ENCODE data around the gene INF2.

INF2 gene

GRCh38 chr14:104734051-104734587 is 44.7 kb downstream of the INF2 start:
- no peaks in the 10 kb centered on the region for H3K4me1 Mint-ChIP-seq
- H3K27me3 Mint-ChIP-seq: no peaks in the 10 kb centered on the region
- DNase-seq (no peak), ATAC-seq (no peak)
- no peaks in the 10 kb centered on the region for H3K9me3 Mint-ChIP-seq
- H3K27ac Mint-ChIP-seq: peak overlapping the region in 1 of 2 donors; percentile 16
- no peak overlapping the region for H3K4me3 Mint-ChIP-seq

DNA sequence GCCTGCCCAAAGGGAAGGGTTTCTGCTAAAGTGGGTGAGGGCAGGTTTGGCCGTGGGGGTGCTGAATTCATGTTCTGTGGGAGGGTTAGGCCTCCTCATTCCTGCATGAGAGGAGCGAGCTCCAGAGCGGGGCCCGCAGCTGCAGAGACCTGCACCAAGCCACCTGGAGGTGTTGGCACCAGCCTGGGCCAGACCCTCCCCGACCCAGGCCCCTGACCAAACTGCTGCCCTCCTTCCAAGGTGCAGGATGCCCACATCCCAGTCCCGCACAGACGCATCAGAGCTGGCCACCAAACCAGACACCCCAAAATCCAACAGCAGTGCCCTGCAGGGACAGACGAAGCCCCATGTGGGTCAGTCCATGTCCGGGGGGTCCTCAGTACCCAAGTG is 45.2 kb downstream of the INF2 start:
- H3K9me3 Mint-ChIP-seq: no peaks in the 10 kb centered on the region
- no peak overlapping the region for H3K27ac Mint-ChIP-seq
- no peak for DNase-seq
- no peak for ATAC-seq
- no peak overlapping the region for H3K4me3 Mint-ChIP-seq
- H3K4me1 Mint-ChIP-seq: no peaks in the 10 kb centered on the region
- no peaks in the 10 kb centered on the region for H3K27me3 Mint-ChIP-seq

DNA sequence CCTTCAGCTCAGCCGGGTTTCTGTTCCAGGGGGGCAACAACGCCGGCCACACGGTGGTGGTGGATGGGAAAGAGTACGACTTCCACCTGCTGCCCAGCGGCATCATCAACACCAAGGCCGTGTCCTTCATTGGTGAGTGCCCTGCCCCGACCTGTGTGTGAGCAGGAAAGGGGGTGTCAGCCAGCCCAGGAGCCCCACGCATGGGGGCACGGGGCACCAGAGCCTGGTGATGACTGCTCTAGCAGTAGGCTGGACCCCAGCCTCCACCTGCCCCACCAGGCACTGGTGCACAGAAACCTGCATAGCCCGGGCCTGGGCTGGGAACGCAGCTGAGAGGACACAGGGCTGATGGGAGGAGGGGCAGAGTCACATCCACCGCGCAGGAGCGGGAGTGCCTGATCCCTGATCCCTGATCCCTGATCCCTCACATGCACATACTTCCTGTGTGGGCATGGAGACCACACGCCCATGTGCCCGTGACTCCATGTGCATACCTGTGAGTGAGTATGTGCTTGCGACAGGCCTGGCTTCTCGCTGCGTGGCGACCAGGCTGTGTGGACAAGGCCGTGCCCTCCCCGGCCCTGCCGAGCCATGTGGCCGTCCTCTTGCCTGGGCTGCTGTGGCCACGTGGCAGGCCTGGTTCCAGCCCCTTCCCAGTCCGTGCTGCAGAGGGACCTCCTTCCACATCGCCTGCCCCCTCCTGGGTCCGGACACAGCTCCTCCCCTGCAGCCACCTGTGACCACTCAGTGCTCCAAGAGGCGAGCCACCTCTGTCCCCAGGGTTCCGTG is 45.8 kb downstream of the INF2 start:
- Mint-ChIP-seq H3K27me3 (no peaks in the 10 kb centered on the region), H3K4me3 (no peak overlapping the region), H3K9me3 (no peaks in the 10 kb centered on the region), H3K27ac (no peak overlapping the region), H3K4me1 (no peaks in the 10 kb centered on the region)
- no peak for ATAC-seq
- no peak for DNase-seq

DNA sequence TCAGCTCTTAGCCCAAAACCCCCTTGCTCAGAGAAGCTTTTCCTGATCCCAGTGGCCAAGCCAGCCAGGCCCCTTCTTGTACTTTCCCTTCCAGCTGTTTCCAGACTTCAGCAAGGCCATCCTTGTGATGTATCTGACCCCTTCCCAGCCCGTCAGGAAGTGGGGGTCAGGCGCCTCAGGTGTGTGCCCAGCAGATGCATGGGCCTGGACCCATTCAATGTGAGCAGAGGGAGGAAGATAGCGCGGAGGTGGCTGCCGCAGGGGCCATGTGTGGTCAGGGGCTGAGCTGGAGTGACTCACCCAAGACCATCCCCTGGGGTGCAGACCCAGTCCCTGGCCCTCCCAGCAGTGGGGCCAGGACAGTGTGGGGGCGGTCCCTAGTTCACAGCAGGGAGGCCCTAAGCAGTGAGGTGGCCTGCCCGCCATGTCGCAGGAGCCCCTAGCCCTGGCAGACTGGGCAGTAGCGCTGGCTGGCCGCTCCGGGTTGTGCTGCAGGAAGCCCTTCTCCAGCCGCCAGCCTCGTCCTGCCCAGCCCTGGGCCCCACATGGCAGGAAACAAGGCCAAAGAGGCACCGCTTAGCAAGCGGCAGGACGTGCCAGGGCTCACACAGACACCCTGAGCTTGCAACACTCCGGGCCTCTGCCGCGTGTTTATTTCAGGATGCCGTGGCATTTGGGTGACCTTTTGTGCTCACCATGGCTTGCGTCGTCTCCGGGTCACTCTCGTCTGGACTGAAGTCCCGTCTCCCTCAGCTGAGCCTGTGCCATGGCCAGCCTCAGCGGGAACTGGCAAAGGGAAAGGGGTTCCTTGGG is 46.6 kb downstream of the INF2 start:
- no peaks in the 10 kb centered on the region for H3K4me1 Mint-ChIP-seq

GRCh38 chr14:104738375-104739019 is 49.1 kb downstream of the INF2 start:
- ATAC-seq (no peak), DNase-seq (no peak)
- H3K4me3 Mint-ChIP-seq: no peak overlapping the region
- no peak overlapping the region for H3K27ac Mint-ChIP-seq
- no peaks in the 10 kb centered on the region for H3K4me1 Mint-ChIP-seq
- no peaks in the 10 kb centered on the region for H3K9me3 Mint-ChIP-seq
- H3K27me3 Mint-ChIP-seq: no peaks in the 10 kb centered on the region

More for the DNA sequence above, 46.6 kb downstream of the INF2 start:
- no peak for DNase-seq
- no peak overlapping the region for H3K27ac Mint-ChIP-seq
- H3K27me3 Mint-ChIP-seq: no peaks in the 10 kb centered on the region
- no peaks in the 10 kb centered on the region for H3K9me3 Mint-ChIP-seq
- ATAC-seq: no peak
- H3K4me3 Mint-ChIP-seq: no peak overlapping the region

DNA sequence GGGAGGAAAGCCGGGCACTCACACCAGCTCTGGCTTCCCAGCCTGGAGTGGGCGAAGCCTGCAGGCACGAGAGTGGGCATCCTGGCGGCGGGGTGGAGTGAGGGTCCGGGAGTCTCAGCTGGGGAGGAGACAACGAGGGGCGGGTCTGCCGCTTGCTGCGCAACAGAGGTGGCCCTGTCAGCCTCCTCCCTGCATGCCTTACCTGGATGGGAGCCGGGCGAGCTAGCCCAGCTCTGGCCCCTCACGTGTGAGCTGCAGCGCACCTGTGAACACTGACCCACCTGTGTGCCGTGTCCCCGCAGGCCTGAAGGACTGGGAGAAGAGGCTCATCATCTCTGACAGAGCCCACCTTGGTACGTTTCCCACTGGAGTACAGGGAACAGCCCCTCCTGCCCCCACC is 49.6 kb downstream of the INF2 start:
- Mint-ChIP-seq H3K4me1 (no peaks in the 10 kb centered on the region), H3K4me3 (no peak overlapping the region), H3K27ac (no peak overlapping the region), H3K27me3 (no peaks in the 10 kb centered on the region), H3K9me3 (no peaks in the 10 kb centered on the region)
- DNase-seq (no peak), ATAC-seq (no peak)

GRCh38 chr14:104739546-104740516 is 50.4 kb downstream of the INF2 start:
- Mint-ChIP-seq H3K4me3 (no peak overlapping the region), H3K27ac (no peak overlapping the region), H3K4me1 (no peaks in the 10 kb centered on the region), H3K27me3 (no peaks in the 10 kb centered on the region), H3K9me3 (no peaks in the 10 kb centered on the region)
- DNase-seq (no peak), ATAC-seq (no peak)

DNA sequence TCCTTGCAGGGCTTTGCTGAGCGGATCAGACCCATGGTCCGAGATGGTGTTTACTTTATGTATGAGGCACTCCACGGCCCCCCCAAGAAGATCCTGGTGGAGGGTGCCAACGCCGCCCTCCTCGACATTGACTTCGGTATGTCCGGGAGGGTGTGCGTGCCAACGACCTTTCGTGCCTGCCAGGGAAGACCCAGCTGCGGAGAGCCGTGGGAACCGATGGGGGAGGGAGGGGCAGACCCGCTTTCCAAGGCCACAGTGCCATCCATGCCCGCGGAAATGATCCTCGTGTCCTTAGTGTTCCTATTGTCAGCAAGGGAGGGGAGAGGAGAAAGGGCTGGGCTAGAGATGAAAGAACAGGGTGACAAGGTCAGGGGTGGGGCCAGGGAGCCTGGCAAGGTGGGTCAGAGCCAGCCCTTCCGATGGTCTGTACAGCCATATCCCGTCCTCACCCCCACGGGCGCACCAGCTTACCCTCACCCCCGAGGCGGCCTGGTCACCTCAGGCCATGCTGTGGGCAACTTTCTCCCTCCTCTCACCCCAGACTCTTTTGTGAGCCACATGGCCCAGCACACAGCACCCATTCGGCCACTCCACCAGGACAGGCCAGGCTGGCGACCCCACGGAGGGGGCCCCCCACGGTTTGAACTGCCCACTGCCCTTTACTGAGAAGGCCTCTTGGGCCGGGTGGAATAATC is 51.8 kb downstream of the INF2 start:
- Mint-ChIP-seq H3K27ac (peak overlapping the region in 1 of 2 donors; percentile 5), H3K27me3 (no peaks in the 10 kb centered on the region), H3K9me3 (no peaks in the 10 kb centered on the region), H3K4me1 (peaks cover 8% of the 10 kb centered on the region), H3K4me3 (no peak overlapping the region)
- DNase-seq (no peak), ATAC-seq (no peak)

- H3K27me3 Mint-ChIP-seq: no peaks in the 10 kb centered on the region
- peak; percentile 7 for ATAC-seq
- no peak overlapping the region for H3K4me3 Mint-ChIP-seq
- DNase-seq: no peak
- H3K4me1 Mint-ChIP-seq: peaks cover 12% of the 10 kb centered on the region
- no peaks in the 10 kb centered on the region for H3K9me3 Mint-ChIP-seq
- H3K27ac Mint-ChIP-seq: no peak overlapping the region
Measured at GRCh38 chr14:104741803-104742251, 52.4 kb downstream of the INF2 start.

DNA sequence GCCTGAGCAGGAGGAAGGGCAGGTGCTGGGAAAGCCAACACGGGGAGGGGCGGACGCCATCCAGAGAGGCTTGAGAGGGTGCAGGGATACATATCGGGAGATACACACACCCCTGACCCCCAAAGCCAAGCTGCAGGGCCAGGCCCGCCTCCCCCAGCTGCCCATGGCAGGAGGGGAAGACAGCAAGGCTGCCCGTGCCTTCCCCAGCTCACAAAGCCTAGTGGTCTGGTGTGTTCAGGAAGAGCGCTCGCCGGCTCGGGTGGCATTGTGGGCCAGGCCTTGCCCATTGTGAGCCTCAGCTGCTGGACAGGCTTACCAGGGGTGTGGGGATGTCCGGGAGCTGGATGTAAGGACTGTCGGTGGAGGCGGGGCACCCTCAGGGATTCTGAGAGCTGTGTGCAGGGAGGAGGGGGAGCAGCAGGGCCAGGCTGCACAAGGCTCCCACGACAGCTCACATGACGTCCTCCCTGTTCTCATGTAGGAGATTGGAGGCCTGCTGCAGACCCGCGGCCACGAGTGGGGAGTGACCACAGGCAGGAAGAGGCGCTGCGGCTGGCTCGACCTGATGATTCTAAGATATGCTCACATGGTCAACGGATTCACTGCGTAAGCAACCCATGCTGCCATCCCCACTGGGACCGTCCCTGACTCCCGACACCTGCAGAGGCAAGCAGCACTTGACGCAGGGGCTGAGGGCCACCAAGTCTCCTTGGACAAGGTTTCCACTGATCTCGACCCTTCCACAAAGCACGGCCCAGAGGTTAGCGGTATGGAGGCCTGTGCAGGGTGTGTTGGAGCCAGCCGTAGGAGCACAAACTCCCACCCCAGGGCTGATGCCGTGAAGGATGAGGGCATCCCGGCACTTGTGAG is 53.4 kb downstream of the INF2 start:
- H3K27ac Mint-ChIP-seq: no peak overlapping the region
- ATAC-seq: no peak
- peaks cover 12% of the 10 kb centered on the region for H3K4me1 Mint-ChIP-seq
- H3K27me3 Mint-ChIP-seq: no peaks in the 10 kb centered on the region
- H3K4me3 Mint-ChIP-seq: no peak overlapping the region
- no peaks in the 10 kb centered on the region for H3K9me3 Mint-ChIP-seq
- DNase-seq: no peak

DNA sequence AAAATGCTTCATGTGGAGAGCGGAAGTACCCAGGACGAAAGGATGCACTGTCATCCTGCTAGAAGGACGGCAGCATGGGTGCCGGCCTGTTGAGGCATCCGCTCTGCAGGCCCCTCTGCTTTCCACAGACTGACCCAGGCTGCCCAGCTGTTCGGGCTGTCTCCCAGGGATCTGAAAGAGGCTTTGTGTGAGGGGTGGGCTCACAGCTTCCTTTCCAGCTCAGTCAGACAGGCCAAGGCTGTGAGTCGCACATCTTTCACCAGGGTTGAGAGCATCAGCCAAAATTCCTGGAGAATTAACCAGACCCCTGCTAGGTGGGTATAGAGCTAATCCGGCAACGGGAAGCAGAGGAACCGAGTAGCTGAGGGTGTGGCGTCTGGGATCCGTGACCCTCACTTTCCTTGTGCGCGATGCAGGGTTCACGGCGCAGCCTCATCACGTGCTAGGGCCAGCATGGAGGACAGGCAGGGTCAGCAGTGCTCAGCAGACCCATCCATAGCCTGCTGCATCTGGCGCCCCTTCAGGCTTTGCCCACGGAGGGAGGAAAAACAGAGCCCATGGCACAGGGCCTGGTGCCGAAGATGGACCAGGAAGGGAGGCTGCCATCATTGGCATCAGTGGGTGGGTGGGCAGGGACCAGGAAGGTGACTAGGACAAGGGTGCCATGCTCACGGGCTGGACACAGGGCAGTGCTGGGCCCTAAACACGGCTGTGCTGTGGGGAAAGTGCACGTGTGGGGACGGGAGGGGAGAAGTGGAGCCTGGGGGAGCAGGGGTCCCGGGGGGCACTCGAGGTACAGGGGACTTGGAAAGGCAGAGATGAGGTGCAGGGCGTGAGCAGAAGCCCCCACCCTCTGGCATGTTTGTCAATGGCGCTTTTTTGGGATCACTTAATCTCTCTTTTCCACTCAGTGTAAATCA is 54.3 kb downstream of the INF2 start:
- DNase-seq (no peak), ATAC-seq (no peak)
- no peaks in the 10 kb centered on the region for H3K27me3 Mint-ChIP-seq
- no peak overlapping the region for H3K27ac Mint-ChIP-seq
- H3K9me3 Mint-ChIP-seq: no peaks in the 10 kb centered on the region
- H3K4me3 Mint-ChIP-seq: no peak overlapping the region
- H3K4me1 Mint-ChIP-seq: peaks cover 12% of the 10 kb centered on the region

- Mint-ChIP-seq H3K9me3 (no peaks in the 10 kb centered on the region), H3K27me3 (no peaks in the 10 kb centered on the region), H3K27ac (no peak overlapping the region), H3K4me3 (no peak overlapping the region), H3K4me1 (peaks cover 12% of the 10 kb centered on the region)
- no peak for DNase-seq
- ATAC-seq: no peak
Measured at GRCh38 chr14:104744484-104744883, 55.1 kb downstream of the INF2 start.

DNA sequence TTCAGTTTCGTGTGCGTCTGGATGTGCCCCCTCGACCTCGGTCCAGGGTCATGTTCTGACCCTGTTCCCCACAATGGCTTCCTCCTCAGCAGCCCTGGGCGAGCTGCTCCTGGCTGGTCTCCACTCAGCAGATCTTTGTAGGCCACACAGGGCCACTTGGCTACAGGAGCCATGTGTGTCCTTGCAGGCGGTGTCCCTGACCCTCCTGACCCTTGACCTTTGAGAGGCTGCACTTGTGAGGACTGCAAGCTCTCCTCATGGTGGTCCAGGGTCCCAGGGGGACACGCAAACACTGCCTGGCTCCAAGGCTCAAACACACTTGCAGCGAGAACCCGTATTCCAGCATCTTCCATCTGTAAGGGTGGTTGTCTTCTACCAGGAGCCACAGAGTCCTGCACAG is 56.0 kb downstream of the INF2 start:
- Mint-ChIP-seq H3K4me1 (peaks cover 12% of the 10 kb centered on the region), H3K4me3 (no peak overlapping the region), H3K9me3 (no peaks in the 10 kb centered on the region), H3K27me3 (no peaks in the 10 kb centered on the region), H3K27ac (no peak overlapping the region)
- ATAC-seq (no peak), DNase-seq (no peak)
